CD4-positive, alpha-beta T cell treated with Interleukin-4 for 1 hour (primary cell): Measurements from ENCODE around the gene COQ10A.
"Not testable (repeated sequence)": the region's sequence is repeated elsewhere in the genome, so short reads cannot be mapped to it uniquely, and the experiment has no call there.

Source experiments
- DNase-seq, 2 donors: peaks; one replicate each; pipeline ENCODE4 v3.0.0-alpha.2; 2020 to 2022

The COQ10A gene

DNA sequence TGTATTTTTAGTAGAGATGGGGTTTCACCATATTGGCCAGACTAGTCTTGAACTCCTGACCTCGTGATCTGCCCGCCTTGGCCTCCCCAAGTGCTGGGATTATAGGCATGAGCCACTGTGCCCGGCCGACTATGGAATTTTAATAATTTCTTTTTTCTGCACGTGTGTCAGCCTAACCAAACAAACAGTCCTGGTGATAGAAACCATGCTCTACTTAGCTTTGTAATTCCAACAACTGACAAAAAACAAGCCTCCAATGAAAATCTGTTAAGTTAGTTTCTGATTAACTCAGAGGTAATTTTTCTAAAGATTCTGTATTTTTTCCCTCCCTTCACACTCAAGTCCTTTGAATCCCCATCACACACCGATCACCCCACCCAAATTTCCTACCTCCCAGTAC is 15.3 kb downstream of the COQ10A start:
- no peak for DNase-seq

DNA sequence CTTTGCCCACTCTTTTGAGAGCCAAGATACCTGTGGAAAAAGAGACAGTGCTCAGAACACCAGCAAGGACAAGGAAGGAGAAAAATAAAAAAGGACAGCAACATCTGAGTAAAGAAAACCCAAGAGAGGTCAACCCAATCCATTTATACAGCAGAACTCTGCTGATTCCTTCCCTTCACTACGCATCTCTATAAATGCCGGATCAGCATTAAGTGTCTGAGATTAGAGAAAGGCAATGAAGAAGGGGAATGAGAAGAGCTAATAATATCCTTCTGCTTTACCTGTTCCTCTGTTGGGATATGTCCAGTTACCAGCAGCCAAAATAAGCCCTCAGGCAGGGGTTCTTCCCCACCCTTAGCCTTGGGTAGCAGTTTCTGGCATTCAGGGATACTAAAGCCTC is 15.8 kb downstream of the COQ10A start:
- DNase-seq = no peak

DNA sequence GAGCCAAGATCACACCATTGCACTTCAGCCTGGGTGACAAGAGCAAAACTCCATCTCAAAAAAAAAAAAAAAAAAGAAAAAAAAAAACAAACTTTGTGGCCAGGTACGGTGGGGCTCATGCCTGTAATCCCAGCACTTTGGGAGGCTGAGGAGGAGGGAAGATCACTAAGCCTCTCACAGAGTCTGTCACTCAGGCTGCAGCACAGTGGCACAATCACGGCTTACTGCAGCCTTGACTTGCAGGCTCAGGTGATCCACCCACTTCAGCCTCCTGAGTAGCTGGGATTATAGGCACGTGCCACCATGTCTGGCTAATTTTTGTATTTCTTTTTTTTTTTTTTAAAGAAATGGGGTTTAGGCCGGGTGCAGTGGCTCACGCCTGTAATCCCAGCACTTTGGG is 17.5 kb downstream of the COQ10A start:
- not testable (repeated sequence) for DNase-seq

GRCh38 chr12:56286044-56286830 is 19.5 kb downstream of the COQ10A start:
- DNase-seq = no peak

DNA sequence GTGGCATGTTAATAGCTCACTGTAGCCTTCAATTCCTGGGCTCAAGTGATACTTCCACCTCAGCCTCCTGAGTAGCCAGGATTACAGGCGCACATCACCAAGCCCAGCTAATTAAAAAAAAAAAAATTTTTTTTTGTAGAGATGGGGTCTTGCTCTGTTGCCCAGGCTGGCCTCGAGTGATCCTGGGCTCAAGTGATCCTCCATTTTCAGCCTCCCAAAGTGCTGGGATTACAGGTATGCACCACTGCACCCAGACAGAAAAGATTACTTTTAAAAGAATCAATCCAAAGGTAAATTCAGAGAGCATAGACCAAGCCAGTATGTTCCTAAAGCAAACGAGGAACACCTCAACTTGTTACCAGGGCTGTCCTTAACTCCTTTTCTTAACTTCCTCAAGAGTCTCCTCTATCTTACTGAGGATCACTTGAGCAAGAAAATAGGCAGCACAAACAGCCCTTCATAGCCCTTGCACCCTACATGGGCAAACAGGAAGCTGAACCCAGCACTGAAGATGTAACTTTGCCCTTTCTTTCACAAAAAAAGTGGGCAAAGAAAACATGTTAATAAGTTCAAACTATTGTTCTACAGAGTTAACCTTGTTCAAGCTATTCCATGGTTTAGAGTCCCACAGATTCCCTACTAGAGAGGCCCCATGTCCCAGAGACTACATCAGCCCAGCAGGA is 22.1 kb downstream of the COQ10A start:
- no peak for DNase-seq

DNA sequence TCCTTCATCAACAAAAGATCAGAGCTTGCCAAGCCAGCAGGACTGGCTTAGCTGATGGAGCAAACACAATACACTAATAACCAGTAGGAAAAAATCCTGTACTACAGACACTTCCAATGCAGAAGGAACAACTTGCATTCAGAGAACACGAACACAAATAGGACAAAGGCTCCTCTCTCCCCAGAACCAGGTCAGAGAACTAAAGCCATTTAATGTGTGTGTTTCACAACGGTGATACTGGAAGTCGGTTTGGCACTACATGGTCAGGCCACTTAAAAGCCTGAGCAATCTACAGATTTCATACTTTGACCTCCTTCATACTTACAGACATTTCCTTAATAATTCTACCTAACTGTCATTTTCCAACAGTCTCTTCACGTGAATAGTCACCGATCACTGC is 27.1 kb downstream of the COQ10A start:
- DNase-seq = no peak

GRCh38 chr12:56296295-56296694 is 29.6 kb downstream of the COQ10A start:
- no peak for DNase-seq

GRCh38 chr12:56297400-56297799 is 30.7 kb downstream of the COQ10A start:
- no peak for DNase-seq

DNA sequence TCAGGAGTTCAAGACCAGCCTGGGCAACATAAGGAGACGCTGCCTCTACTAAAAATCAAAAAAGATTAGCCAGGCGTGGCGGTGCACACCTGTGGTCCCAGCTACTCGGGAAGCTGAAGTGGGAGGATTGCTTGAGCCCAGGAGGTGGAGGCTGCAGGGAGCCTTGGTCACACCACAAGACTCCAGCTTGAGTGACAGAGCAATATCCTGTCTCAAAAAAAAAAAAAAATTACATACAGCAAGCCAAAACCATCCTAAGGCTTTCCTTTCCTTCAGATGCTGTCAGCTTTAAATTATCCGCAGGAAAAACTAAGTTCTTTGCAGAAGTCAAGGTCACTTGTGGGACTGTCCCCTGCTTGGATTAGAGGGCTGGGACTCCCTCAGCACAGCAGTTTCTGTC is 32.1 kb downstream of the COQ10A start:
- no peak for DNase-seq

DNA sequence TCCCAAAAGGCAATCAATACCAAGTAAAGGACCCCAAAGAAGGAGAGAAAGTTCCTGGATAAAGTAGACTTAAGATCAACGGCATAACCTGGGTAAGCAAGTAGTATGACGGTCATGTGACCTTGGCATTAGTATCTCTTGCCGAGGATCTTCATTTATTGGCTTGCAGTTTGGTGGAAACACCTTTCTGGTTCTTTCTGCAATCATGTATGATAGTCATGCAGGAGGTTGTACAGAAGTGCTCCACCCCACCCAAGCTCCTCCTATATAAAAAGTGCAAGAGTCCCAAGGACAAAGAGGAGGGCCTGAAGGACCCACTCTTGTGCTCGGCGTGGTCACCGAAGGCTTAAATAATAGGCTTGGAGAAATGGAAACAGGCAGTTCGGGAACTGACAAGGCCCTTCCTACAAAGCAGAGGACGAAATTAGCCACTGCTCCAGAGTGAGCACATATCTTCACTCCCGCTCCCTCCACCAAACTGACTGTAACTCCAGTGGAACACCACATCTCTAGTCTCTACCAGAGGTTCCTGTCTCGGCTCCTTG is 32.6 kb downstream of the COQ10A start:
- DNase-seq = peak; percentile 12 to 57

GRCh38 chr12:56299853-56300643 is 33.3 kb downstream of the COQ10A start, which contains the start of gene CS:
TSS of gene CS (minus strand) at chr12:56300330. CDS start at chr12:56300201, 129 bp downstream.
- DNase-seq = peak; percentile 99

DNA sequence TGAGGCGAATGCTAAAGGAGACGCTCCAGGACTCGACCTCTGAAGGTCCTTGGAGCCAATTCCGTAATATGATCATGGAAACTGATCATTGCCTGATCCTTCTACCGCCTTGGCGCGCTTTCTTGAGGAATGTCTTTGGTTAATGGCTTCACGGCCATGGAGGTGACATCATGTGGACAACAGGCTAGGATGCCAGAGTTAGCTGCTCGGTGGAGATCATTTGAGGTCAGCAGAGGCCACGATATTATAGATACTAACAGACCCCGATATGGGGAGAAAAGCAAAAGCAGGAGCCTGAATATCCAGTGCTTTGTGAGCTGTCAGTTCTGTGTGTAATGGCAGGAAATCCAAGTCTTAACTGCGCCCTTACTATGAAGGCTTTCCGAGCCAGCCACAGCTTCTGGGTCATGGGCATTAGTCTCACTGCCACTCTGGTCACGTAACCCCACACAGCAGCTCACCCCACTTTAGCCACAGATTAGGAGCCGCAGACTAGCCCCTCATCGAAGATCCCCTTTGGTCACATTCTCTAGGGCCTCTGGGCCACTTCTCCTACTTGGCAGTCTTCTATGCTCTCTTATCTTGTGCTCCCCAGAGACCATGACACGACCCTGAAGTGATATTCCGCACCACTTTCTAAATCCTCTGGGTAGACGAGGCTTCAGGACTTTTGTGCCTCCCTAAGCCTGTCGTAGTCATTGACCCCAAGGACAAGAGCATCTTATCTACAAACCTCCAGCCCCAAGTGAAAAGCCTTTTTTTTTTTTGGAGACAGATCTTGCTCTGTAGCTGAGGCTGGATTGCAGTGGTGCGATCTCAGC is 34.1 kb downstream of the COQ10A start:
- DNase-seq = no peak

DNA sequence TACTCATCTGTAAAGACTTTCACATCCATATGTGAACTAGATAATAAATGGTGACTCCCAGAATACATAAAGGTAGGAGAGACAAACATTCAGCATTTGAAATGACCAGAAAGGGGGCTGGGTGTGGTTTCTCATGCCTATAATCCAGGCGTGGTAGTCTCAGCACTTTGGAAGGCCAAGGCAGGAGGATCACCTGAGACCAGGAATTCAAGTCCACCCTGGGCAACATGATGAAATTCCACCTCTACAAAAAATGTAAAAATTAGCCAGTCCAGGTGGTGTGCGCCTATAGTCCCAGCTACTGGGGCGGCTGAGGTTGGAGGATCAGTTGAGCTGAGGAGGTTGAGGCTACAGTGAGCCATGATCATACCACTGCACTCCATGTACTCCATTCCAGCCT is 37.5 kb downstream of the COQ10A start:
- no peak for DNase-seq

GRCh38 chr12:56304872-56305590 is 38.3 kb downstream of the COQ10A start:
- no peak for DNase-seq

DNA sequence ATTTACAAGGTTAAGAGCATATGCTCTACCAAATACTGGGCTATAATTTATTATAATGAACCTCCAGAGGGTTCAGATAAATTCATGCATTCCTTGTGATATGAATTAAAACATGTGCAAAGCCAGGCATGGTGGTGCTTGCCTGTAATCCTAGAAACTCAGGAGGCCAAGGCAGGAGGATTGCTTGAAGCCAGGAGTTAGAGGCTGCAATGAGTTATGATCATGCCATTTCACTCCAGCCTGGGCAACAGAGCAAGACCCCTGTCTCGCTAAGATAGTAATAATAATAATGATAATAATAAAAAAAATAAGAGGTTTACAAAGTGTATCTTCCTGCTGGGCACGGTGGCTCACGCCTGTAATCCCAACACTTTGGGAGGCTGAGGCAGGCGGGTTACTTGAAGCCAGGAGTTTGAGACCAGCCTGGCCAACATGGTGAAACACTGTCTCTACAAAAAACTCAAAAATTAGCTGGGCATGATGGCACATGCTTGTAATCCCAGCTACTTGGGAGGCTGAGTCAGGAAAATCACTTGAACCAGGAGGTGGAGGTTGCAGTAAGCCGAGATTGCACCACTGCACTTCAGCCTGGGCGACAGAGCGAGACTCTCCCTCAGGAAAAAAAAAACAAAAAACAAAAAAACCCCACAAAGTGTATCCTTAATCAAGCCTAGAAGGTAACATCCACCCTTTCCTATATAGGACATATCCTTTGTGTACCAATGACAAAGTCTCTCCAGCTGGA is 40.7 kb downstream of the COQ10A start:
- no peak for DNase-seq

GRCh38 chr12:56308714-56309113 is 42.0 kb downstream of the COQ10A start:
- no peak for DNase-seq

- DNase-seq = no peak
Observed at GRCh38 chr12:56311003-56311402, 44.3 kb downstream of the COQ10A start.

DNA sequence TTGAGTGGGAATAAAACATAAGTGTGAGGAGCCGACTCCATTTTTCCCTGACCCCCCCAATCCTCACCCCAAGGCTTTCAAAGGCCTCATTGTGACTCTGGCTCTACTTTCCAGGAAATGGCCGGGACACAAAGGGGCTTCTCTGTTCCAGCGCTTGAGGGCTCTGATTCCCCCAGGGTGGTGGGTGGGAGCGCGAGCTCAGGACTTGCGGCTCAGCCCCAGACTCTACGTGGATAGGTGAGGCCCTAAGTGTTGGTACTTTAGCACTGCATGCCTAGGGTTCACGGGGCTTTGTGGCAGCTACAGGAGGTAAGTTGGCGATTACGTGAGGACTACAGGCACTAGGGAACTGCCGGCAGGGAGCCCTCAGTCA is 48.5 kb downstream of the COQ10A start:
- DNase-seq = no peak

DNA sequence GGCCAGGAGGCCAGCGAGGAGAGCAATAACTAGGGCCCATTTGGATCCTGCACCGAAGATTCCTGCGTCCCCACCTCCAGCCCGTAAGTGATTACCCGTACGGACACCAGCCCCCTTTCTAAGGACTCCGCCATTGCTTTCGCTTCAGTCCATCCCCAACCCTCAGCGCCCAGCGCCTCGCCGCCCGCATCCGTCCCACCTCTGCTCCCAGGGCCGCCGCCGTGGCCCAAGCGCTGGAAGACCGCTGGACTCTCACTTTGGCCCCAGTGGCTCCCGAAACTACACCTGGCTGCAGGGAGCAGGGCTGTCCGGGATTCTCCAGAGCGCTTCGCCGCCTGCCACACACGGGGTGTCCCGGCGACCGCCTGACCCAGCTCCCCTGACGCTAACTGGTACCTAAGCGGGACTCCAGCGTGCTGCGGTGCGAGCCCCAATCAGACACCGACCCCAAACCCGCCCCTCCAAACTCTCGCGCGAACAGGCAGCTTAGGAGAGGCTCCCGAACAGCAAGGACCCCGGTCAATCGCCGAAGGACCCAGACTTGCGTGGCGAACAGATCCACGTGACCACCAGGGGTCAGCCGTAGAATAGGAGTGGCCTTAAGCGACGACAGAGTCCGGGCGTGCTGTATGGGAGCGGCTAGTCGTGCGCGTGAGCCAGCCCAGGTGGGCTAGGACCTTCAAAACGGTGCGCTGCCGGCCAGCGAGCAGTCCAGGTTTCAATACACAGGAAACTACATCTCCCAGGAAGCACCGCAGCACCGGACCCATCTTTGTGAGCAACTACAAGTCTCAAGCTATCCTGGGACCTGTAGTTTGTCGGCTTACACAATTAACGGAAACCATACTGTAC is 49.1 kb downstream of the COQ10A start, which contains the start of gene CNPY2:
Gene CNPY2, minus strand, starts transcription at position 367 of the 852 bp plus-strand sequence. CDS start 771 bp downstream, outside the sequence.
- peak; percentile 96 for DNase-seq

DNA sequence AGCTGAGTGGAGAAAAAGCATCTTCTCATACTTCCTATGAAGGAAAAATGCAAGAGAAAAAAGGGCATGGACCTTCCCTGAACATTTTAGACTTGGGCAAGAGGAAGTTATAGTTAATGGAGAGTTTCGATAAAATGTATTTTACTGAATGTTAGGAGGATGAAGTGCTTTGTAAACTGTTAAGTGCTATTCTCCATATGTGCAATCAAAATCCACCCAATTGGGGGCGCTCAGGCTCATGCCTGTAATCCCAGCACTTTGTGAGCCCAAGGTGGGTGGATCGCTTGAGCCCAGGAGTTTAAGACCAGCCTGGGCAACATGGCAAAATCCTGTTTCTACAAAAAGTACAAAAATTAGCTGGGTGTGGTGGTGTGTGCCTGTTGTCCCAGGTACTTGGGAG is 50.9 kb downstream of the COQ10A start:
- no peak for DNase-seq
